IMR-90 (cell line): ENCODE results near the gene DLGAP4. TPM values are rescaled to one million over a fixed set of nuclear protein-coding genes. Genes with fewer than 3 reads are reported as not detected.

Experiments
- ATAC-seq: fragments of 200-7000 bp; cut with Tn5 transposase; 2 replicates; pipeline ENCODE4 v1.9.1; 2020; ENCODE audit warnings: low read depth, mild to moderate bottlenecking, moderate library complexity
- BruUV-seq: library from RNA; stranded (reverse); fragments of 400-500 nt; replicated peaks from 2 replicates; lab custom pipeline; 2021; lab: Mats Ljungman, UMichigan
- CTCF ChIA-PET: fragments of 300-600 bp; formaldehyde crosslinking; extraction: SDS; loops from one replicate; lab custom pipeline; 2021; ENCODE audit warnings: antibody characterized with exemption; lab: Yijun Ruan, JAX
- POLR2A ChIA-PET: fragments of 300-600 bp; sonication (Branson Sonifier 250); formaldehyde crosslinking; loops from one replicate; lab custom pipeline; 2022; ENCODE audit warnings: antibody characterized with exemption; ENCODE audit not compliant: unreplicated experiment; lab: Charles Lee
- DNase-seq: peaks from one replicate; pipeline ENCODE4 v3.0.0; 2013
- H2AFZ ChIP-seq: replicated peaks from 2 replicates; pipeline ENCODE3; 2013; ENCODE audit warnings: low read length, mild to moderate bottlenecking; ENCODE audit not compliant: poor library complexity
- H2AK5ac ChIP-seq: 2 replicates; pipeline ENCODE4 v1.6.1; 2013; ENCODE audit warnings: low read depth, low read length, inconsistent platforms
- H2AK9ac ChIP-seq: replicated peaks from 2 replicates; pipeline ENCODE3; 2013; ENCODE audit warnings: mild to moderate bottlenecking, low read depth, low read length, moderate library complexity; ENCODE audit not compliant: poor library complexity
- H2BK120ac ChIP-seq: 2 replicates; pipeline ENCODE4 v1.6.1; 2013; ENCODE audit warnings: low read depth, low read length, inconsistent platforms
- H2BK15ac ChIP-seq: 3 replicates; pipeline ENCODE4 v1.6.1; 2013; ENCODE audit warnings: low read depth, low read length, inconsistent platforms
- H2BK20ac ChIP-seq: 2 replicates; pipeline ENCODE4 v1.6.1; 2013; ENCODE audit warnings: low read depth, mild to moderate bottlenecking, inconsistent platforms, low read length, moderate library complexity
- H2BK5ac ChIP-seq: 2 replicates; pipeline ENCODE4 v1.6.1; 2013; ENCODE audit warnings: mild to moderate bottlenecking, low read depth, low read length, inconsistent platforms; ENCODE audit not compliant: poor library complexity, severe bottlenecking
- H3K14ac ChIP-seq: replicated peaks from 2 replicates; pipeline ENCODE4 v1.6.1; 2013; ENCODE audit warnings: low read depth, low read length, inconsistent platforms
- H3K18ac ChIP-seq: 2 replicates; pipeline ENCODE4 v1.6.1; 2013; ENCODE audit warnings: low read depth, low read length, control low read depth
- H3K23ac ChIP-seq: 2 replicates; pipeline ENCODE4 v1.6.1; 2013; ENCODE audit warnings: low read depth, low read length, inconsistent platforms
- H3K27ac ChIP-seq: 2 replicates; pipeline ENCODE4 v1.5.1; 2013; ENCODE audit warnings: mild to moderate bottlenecking, control low read depth, low read length; ENCODE audit not compliant: insufficient read depth
- H3K27me3 ChIP-seq: 2 replicates; pipeline ENCODE4 v1.6.1; 2013; ENCODE audit warnings: low read length; ENCODE audit not compliant: control insufficient read depth, insufficient read depth
- H3K36me3 ChIP-seq: 2 replicates; pipeline ENCODE4 v1.6.1; 2013; ENCODE audit warnings: low read length, mixed read lengths; ENCODE audit not compliant: control insufficient read depth, insufficient read depth
- H3K4ac ChIP-seq: 2 replicates; pipeline ENCODE4 v1.6.1; 2013; ENCODE audit warnings: low read depth, low read length, inconsistent platforms
- H3K4me1 ChIP-seq: 2 replicates; pipeline ENCODE4 v1.6.1; 2013; ENCODE audit warnings: low read length, mixed read lengths; ENCODE audit not compliant: control insufficient read depth, insufficient read depth
- H3K4me2 ChIP-seq: 2 replicates; pipeline ENCODE4 v1.6.1; 2013; ENCODE audit warnings: low read depth, mild to moderate bottlenecking, control low read depth, low read length, moderate library complexity
- H3K4me3 ChIP-seq: 2 replicates; pipeline ENCODE4 v1.5.1; 2013; ENCODE audit warnings: low read depth, mild to moderate bottlenecking, control low read depth, low read length, moderate library complexity; ENCODE audit not compliant: insufficient read depth
- H3K56ac ChIP-seq: 2 replicates; pipeline ENCODE4 v1.6.1; 2013; ENCODE audit warnings: low read length, inconsistent platforms; ENCODE audit not compliant: insufficient read depth; ENCODE audit errors: extremely low read depth
- H3K79me1 ChIP-seq, 2 experiments: 2 replicates each; pipeline ENCODE4 v1.6.1; 2013; ENCODE audit warnings: low read length in 2 of 2, inconsistent platforms in 1 of 2, low read depth in 1 of 2
- H3K9ac ChIP-seq: 2 replicates; pipeline ENCODE4 v1.6.1; 2013; ENCODE audit warnings: low read depth, low read length, control low read depth
- H3K9me1 ChIP-seq: 2 replicates; pipeline ENCODE4 v1.6.1; 2013; ENCODE audit warnings: low read length, inconsistent platforms; ENCODE audit not compliant: insufficient read depth
- H3K9me3 ChIP-seq: 2 replicates; pipeline ENCODE4 v1.6.1; 2013; ENCODE audit warnings: low read length; ENCODE audit not compliant: control insufficient read depth, insufficient read depth
- H4K20me1 ChIP-seq: 2 replicates; pipeline ENCODE4 v1.6.1; 2013; ENCODE audit warnings: low read length, inconsistent platforms; ENCODE audit not compliant: insufficient read depth
- H4K5ac ChIP-seq: 2 replicates; pipeline ENCODE4 v1.6.1; 2013; ENCODE audit warnings: mild to moderate bottlenecking, low read depth, low read length, control low read depth
- H4K8ac ChIP-seq, 2 experiments: 2 replicates each; pipeline ENCODE4 v1.6.1; 2013; ENCODE audit warnings: low read depth in 2 of 2, low read length in 2 of 2, control low read depth in 1 of 2, inconsistent platforms in 1 of 2
- H4K91ac ChIP-seq: 2 replicates; pipeline ENCODE4 v1.6.1; 2013; ENCODE audit warnings: low read depth, low read length, inconsistent platforms; ENCODE audit not compliant: insufficient read depth
- BHLHE40 ChIP-seq: fragments of 150-350 bp; IDR thresholded peaks from 2 replicates; pipeline ENCODE4 v1.6.1; 2016; ENCODE audit warnings: mild to moderate bottlenecking, low read depth, low read length
- CEBPB ChIP-seq: IDR thresholded peaks from 2 replicates; pipeline ENCODE4 v1.6.1; 2012; ENCODE audit warnings: low read depth, low read length, improper control_type of control experiment
- CHD1 ChIP-seq: IDR thresholded peaks from 2 replicates; pipeline ENCODE4 v1.6.1; 2012; ENCODE audit warnings: low read depth, low read length, improper control_type of control experiment
- FOS ChIP-seq: fragments of 150-350 bp; IDR thresholded peaks from 2 replicates; pipeline ENCODE4 v1.6.1; 2016; ENCODE audit warnings: low read depth, low read length
- MAFK ChIP-seq: IDR thresholded peaks from 2 replicates; pipeline ENCODE4 v1.6.1; 2012; ENCODE audit warnings: low read depth, low read length, improper control_type of control experiment
- MAZ ChIP-seq: IDR thresholded peaks from 2 replicates; pipeline ENCODE4 v1.6.1; 2012; ENCODE audit warnings: low read depth, mild to moderate bottlenecking, low read length, improper control_type of control experiment, moderate library complexity, borderline replicate concordance
- MXI1 ChIP-seq: IDR thresholded peaks from 2 replicates; pipeline ENCODE4 v1.6.1; 2012; ENCODE audit warnings: low read depth, mild to moderate bottlenecking, low read length, moderate library complexity, borderline replicate concordance
- NFE2L2 ChIP-seq: fragments of 150-350 bp; IDR thresholded peaks from 2 replicates; pipeline ENCODE4 v1.6.1; 2016; ENCODE audit warnings: low read depth, mild to moderate bottlenecking, low read length
- POLR2A ChIP-seq: IDR thresholded peaks from 2 replicates; pipeline ENCODE4 v1.6.1; 2012; ENCODE audit warnings: mild to moderate bottlenecking, low read depth, low read length
- RAD21 ChIP-seq: IDR thresholded peaks from 2 replicates; pipeline ENCODE4 v1.6.1; 2012; ENCODE audit warnings: low read length, improper control_type of control experiment
- RCOR1 ChIP-seq: IDR thresholded peaks from 2 replicates; pipeline ENCODE4 v1.6.1; 2012; ENCODE audit warnings: mild to moderate bottlenecking, low read length, improper control_type of control experiment; ENCODE audit not compliant: insufficient replicate concordance
- RFX5 ChIP-seq: IDR thresholded peaks from 2 replicates; pipeline ENCODE4 v1.8.0; 2012; ENCODE audit warnings: low read depth, mild to moderate bottlenecking, low read length, moderate library complexity
- SMC3 ChIP-seq: fragments of 150-350 bp; IDR thresholded peaks from 2 replicates; pipeline ENCODE4 v1.6.1; 2016; ENCODE audit warnings: low read depth, mild to moderate bottlenecking, antibody characterized with exemption, low read length, moderate library complexity
- WGBS, 2 experiments: methylation state at CpG; one replicate each; pipeline versions ENCODE4 v1.1.5 to v1.1.7; 2013; ENCODE audit warnings: missing lambda C conversion rate in 2 of 2; ENCODE audit not compliant: insufficient read length in 1 of 2; ENCODE audit errors: extremely low coverage in 2 of 2; 5-methylcytosine and 5-hydroxymethylcytosine counted together
- dilution Hi-C: fragments of 300-500 bp; cut with HindIII; formaldehyde crosslinking; loops from one replicate; pipeline ENCODE4 v1.14.3; 2018; ENCODE audit warnings: low sequenced_read_pairs; ENCODE audit not compliant: unreplicated experiment
- in situ Hi-C: fragments of 300-500 bp; cut with MboI; formaldehyde crosslinking; loops from 3 replicates; pipeline ENCODE4 v1.14.3; 2019; ENCODE audit warnings: low sequenced_read_pairs, inconsistent platforms, mixed read lengths
- intact Hi-C: fragments of 100-400 bp; cut with micrococcal nuclease; formaldehyde crosslinking; loops from 2 replicates; pipeline ENCODE4 v1.10.0; 2022
- polyA plus RNA-seq, 3 experiments: library from polyadenylated mRNA; depleted of rRNA; stranded (reverse); fragments of >200 nt; gene quantifications; 2 replicates each; pipeline ENCODE4 v1.2.3, GENCODE V29; 2012; ENCODE audit warnings: low replicate concordance in 1 of 3
- total RNA-seq: library from RNA; depleted of rRNA; stranded (reverse); fragments of >200 nt; gene quantifications from 2 replicates; pipeline ENCODE4 v1.2.3, GENCODE V29; 2012
- TF ChIP-seq, protein P1 (sequence below): fragments of 150-350 bp; IDR thresholded peaks from 2 replicates; pipeline ENCODE4 v1.6.1; 2017; ENCODE audit warnings: mild to moderate bottlenecking, antibody characterized with exemption, low read length, low read depth
- TF ChIP-seq, protein P2 (sequence below): fragments of 150-350 bp; IDR thresholded peaks from 2 replicates; pipeline ENCODE4 v1.6.1; 2016; ENCODE audit warnings: low read depth, mild to moderate bottlenecking, low read length, moderate library complexity, borderline replicate concordance
- TF ChIP-seq, protein P3 (sequence below): conservative IDR thresholded peaks from 2 replicates; pipeline ENCODE4 v1.5.1; 2012; ENCODE audit warnings: mild to moderate bottlenecking, low read depth, low read length, improper control_type of control experiment

Gene DLGAP4
- total and polyA plus RNA-seq, 2 of the 4 experiments (the other 2 are of a cell fraction) = 32.3 to 73.2 TPM

DNA sequence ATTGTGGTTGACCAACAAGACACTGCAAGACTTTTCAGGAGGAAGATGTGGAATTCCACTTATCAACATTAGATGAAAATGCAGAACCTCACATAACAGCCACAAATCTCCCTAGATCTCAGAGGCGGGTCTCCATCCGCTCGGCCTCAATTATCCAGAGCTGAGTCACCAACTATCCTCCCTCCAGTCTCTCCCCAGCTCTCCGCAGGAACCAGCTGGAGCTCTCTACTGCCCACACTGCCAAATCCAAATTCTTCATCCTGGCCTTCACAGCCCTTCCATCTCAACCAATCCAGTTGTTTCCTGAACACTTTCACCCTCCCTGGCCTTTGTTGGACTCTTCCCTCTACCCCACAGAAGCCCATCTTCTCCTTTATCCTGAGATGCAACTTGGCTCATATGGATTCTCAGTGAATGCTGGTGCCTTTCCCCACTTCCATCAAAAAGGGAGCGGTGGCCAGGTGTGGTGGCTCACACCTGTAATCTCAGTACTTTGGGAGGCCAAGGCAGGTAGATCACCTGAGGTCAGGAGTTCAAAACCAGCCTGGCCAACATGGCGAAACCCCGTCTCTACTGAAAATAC lies 263.8 kb downstream of the DLGAP4 start:
- dilution Hi-C loops = no loop called here
- Histone ChIP-seq H3K27me3 (no peaks in the 10 kb centered on the region), H3K9me3 (peaks cover 4% of the 10 kb centered on the region), H3K4me3 (no peak overlapping the region), H3K56ac (no peak overlapping the region), H3K4me1 (peaks cover 6% of the 10 kb centered on the region), H3K18ac (no peak overlapping the region), H3K14ac (no peak overlapping the region), H2BK20ac (no peak overlapping the region), H2AFZ (peak overlapping the region; percentile 47), H4K5ac (no peak overlapping the region), H3K4me2 (no peak overlapping the region), H3K79me1 (peaks cover 4 to 11% of the 10 kb centered on the region in 2 experiments; a peak in 3 of 4 replicates), H4K20me1 (peaks cover 3% of the 10 kb centered on the region; the same call in 1 of the 2 replicates), H2BK15ac (no peak overlapping the region), H4K8ac (no peak overlapping the region), H3K9me1 (peaks cover 10% of the 10 kb centered on the region), H2AK9ac (no peak overlapping the region), H2BK5ac (no peak overlapping the region), H3K4ac (no peak overlapping the region), H3K23ac (no peak overlapping the region), H3K9ac (no peak overlapping the region), H4K91ac (no peak overlapping the region), H2BK120ac (no peak overlapping the region), H2AK5ac (peak overlapping the region; percentile 1; the same call in 1 of the 2 replicates), H3K36me3 (no peaks in the 10 kb centered on the region), H3K27ac (no peak overlapping the region)
- TF ChIP-seq CHD1 (no peak), RAD21 (no peak), RFX5 (no peak), SMC3 (no peak), FOS (no peak), MXI1 (no peak), NFE2L2 (no peak), POLR2A (no peak), BHLHE40 (no peak), RCOR1 (no peak), MAFK (no peak), MAZ (no peak), CEBPB (no peak)
- TF ChIP-seq, protein P1, sequence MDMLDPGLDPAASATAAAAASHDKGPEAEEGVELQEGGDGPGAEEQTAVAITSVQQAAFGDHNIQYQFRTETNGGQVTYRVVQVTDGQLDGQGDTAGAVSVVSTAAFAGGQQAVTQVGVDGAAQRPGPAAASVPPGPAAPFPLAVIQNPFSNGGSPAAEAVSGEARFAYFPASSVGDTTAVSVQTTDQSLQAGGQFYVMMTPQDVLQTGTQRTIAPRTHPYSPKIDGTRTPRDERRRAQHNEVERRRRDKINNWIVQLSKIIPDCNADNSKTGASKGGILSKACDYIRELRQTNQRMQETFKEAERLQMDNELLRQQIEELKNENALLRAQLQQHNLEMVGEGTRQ = no peak
- TF ChIP-seq, protein P2, sequence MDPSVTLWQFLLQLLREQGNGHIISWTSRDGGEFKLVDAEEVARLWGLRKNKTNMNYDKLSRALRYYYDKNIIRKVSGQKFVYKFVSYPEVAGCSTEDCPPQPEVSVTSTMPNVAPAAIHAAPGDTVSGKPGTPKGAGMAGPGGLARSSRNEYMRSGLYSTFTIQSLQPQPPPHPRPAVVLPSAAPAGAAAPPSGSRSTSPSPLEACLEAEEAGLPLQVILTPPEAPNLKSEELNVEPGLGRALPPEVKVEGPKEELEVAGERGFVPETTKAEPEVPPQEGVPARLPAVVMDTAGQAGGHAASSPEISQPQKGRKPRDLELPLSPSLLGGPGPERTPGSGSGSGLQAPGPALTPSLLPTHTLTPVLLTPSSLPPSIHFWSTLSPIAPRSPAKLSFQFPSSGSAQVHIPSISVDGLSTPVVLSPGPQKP = no peak
- TF ChIP-seq, protein P3, sequence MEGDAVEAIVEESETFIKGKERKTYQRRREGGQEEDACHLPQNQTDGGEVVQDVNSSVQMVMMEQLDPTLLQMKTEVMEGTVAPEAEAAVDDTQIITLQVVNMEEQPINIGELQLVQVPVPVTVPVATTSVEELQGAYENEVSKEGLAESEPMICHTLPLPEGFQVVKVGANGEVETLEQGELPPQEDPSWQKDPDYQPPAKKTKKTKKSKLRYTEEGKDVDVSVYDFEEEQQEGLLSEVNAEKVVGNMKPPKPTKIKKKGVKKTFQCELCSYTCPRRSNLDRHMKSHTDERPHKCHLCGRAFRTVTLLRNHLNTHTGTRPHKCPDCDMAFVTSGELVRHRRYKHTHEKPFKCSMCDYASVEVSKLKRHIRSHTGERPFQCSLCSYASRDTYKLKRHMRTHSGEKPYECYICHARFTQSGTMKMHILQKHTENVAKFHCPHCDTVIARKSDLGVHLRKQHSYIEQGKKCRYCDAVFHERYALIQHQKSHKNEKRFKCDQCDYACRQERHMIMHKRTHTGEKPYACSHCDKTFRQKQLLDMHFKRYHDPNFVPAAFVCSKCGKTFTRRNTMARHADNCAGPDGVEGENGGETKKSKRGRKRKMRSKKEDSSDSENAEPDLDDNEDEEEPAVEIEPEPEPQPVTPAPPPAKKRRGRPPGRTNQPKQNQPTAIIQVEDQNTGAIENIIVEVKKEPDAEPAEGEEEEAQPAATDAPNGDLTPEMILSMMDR = no peak
- DNase-seq = peak; percentile 65
- POLR2A ChIA-PET = no interaction called here
- BruUV-seq = no TSS peak
- intact Hi-C loops = no loop called here
- 90% methylated on average over 2 of the region's 7 CpGs; no CpG with 5 or more reads in 1 of the 2 experiments for whole genome bisulfite sequencing, 2 experiments
- CTCF ChIA-PET = interaction anchor here (0.9 kb wide), 1 partner anchor 34 kb away, joined by 3 read pairs; no protein-coding TSS in a partner anchor
- in situ Hi-C loops = no loop called here
- no peak for ATAC-seq
